Measurements from ENCODE around the gene FGD6. TPM values are rescaled to one million over a fixed set of nuclear protein-coding genes. Genes with fewer than 3 reads are reported as not detected.
"Not testable (repeated sequence)": the region's sequence is repeated elsewhere in the genome, so short reads cannot be mapped to it uniquely, and the experiment has no call there.

FGD6 gene
- polyA plus RNA-seq, 1 donor = 3.4 TPM

DNA sequence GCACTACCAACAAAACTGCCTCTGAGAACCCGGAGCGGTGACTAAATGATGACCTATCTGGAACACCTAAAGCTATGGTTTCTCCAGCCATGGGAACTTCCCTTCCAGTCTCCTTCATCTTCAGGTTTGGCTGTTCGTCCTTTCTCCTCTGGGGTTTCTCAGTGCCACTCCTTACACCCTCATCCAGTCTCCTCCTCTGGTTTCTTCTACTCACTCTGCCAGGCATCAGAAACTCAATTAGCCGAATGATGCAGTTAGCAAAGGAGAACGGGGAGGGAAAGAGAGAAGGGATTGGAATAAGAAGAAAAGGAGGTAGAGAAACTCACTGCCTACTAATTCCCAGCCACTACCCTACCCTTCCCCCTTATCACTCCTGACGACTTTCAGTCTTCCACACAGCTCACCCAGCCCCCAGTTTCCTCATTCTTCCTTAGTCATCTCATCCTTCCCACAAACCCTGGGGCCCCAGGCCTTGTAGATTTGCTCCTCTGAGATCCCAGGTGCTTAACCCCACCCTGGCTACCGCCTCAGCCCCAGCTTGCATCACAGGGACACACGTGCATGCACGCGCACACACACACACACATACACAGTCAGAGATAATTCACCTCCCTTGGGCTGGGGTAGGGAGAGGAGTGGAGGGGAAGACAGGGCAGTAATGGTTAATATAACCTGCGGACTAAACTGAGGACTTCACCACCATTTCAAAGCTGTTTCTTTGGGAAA is 13.0 kb downstream of the FGD6 start:
- DNase-seq = no peak

GRCh38 chr12:95203487-95204030 is 13.7 kb downstream of the FGD6 start:
- no peak for DNase-seq

GRCh38 chr12:95202691-95203486 is 14.4 kb downstream of the FGD6 start:
- DNase-seq = no peak

DNA sequence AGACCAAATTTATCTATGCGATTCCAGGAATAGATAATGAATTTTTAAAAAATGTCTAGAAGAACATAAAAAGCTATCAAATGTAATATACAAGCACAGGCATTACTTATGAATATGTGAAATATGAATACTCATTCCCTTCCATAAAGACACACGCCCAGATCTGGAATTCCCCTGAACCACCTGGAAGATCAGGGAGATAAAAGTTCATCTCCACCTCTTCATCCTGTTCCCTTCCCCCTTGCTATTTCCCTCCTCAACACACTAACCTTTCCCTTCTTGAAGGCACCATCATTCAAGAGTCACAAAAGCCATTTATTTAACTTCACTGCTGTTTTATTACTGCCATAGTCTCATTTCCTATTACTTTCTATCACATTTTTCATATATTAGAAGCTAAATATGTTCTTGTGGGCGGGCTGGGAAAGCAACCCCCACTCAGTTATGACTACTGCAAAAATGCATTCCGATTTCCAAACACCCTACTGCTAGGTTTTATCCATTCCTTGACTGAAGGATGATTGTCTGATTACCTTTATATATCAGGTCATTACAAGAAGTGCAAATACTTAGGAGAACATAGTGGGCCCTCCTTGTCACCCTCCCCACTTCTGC is 16.1 kb downstream of the FGD6 start:
- DNase-seq = no peak

DNA sequence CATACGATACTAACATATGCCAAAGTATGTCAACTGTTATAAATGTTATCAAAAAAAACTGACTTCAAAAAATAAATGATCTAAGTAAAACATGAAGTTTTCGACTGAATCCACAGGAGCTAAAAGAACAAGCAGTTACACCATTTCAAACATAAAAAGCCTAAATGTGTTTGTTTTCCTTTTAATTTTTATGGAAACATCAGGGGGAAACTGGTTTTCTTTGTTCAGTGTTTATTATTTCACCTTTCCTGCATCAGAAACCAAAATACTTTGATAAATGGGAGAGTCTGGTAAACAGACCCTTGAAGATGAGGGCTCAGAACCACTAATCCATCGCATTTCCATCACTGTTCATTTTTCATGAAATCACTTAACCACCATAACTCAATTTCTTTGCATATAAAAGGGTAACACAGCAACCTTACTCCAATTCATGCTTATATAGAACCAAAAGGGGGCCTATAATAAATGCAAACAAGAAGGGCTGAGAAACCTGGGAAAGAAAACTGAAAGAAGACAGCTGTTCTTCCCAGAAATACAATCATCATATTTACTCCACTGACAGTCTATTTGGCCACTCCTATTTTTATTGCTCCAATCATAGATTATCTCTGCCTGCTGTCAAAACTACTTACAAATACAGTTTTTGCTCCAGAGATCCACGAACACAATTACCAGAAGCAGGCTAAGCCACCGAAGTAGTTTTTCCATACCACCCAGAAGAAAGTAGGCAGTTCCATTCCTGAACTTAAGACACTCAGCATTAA is 17.0 kb downstream of the FGD6 start:
- DNase-seq = no peak

GRCh38 chr12:95198914-95199313 is 18.4 kb downstream of the FGD6 start:
- no peak for DNase-seq

DNA sequence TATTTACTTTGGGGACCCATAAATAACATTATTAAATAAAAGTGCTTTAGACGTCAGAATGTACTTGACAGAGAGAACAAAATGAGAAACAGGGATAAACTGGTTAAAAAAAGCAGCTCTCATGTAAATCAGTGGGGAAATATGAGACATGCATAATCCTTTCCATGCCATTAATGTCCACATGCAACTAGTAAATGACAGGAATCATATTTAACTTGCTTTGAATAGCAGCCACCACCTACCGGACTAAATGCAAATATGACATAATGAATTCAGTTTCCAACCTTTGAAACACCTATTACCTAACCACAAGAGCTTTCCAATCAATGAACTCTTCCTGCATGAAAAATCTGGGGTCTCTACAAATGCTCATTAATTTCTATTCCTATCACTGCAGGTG is 19.6 kb downstream of the FGD6 start:
- DNase-seq = no peak

DNA sequence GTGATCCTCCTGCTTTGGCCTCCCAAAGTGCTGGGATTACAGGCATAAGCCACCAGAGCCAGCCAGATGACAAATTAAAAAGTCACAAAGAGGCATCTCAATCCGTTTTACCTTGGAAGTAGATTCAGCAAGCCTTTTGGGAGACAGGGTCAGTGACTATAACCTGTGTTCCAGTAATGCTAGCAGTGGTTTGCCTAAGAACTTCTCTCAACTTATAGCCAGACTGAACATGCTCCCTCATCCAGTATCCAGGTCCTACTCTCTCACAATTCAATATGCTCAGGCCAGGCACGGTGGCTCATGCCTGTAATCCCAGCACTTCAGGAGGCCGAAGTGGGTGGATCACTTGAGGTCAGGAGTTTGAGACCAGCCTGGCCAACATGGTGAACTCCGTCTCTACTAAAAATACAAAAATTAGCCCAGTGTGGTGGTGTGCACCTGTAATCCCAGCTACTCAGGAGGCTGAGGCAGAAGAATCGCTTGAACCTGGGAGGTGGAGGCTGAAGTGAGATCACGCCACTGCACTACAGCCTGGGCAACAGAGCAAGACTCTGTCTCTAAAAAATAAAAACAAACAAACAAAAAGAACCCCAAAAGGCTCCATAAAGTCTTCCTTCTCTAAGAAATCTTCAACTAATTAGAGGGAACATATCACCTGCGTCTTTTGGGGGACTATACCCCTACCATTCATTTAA is 20.2 kb downstream of the FGD6 start:
- DNase-seq = not testable (repeated sequence)

- no peak for DNase-seq
Measured at GRCh38 chr12:95195122-95195521, 22.1 kb downstream of the FGD6 start.

DNA sequence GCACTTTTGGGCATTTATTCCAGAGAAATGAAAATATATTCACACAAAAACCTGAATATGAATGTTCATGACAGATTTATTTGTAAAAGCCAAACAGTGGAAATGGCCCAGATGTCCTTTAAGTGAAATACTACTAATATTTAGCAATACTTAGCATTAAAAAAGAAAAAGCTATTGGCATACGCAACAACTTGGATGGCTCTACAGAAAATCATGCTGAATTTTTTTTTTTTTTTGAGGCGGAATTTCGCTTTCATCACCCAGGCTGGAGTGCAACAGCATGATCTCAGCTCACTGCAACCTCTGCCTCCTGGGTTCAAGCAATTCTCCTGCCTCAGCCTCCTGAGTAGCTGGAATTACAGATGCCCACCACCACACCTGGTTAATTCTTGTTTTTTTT is 24.1 kb downstream of the FGD6 start:
- no peak for DNase-seq

- no peak for DNase-seq
Measured at GRCh38 chr12:95192271-95192670, 25.0 kb downstream of the FGD6 start.

- DNase-seq = no peak
Measured at GRCh38 chr12:95191060-95191696, 26.1 kb downstream of the FGD6 start.

DNA sequence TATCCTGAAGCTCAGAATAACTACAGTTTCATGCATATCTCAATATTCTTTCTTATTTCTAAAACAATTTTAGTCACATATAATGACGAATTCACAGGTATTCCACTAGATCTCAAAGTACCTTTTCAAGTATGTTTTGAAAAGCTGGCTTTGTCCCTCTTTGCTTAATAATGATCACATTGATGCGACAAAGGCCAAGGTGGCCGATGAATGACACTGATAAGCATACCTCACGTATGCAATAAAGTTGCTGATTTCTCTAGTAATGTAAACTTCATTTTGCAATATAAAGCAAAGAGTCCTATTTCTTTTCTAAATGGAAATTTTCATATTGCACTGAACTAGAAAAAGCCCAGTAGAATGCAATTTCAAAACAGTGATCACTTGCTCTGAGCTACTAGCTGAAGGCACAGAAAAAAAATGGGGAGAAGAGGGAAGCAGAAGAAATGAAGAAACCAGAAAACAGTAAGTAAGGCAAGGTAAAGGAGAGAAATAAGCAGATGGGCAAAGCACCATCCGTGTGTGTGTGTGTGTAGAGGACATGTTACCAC is 29.3 kb downstream of the FGD6 start:
- no peak for DNase-seq

- no peak for DNase-seq
Measured at GRCh38 chr12:95185854-95186253, 31.4 kb downstream of the FGD6 start.

- no peak for DNase-seq
Measured at GRCh38 chr12:95185072-95185471, 32.2 kb downstream of the FGD6 start.

DNA sequence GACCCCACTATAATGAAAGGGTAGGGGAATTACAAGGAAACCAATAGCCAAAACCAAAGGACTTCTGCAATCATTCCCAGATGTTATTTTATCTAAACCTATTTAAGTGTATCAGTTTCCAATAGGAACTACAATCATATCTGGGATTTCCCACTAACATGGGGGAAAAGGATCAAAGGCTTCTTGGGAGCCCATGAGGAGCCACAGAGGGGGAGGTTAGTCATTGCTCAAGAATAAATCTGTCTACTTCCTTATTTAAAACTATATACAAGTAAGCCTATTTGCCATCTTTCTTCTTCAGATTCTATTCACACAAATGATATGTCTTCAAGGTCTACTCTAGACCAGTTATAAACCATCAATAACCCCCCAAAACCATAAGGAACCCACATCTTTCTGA is 33.1 kb downstream of the FGD6 start:
- DNase-seq = no peak

- no peak for DNase-seq
Measured at GRCh38 chr12:95182868-95183415, 34.3 kb downstream of the FGD6 start.

GRCh38 chr12:95181103-95181502 is 36.2 kb downstream of the FGD6 start:
- no peak for DNase-seq

DNA sequence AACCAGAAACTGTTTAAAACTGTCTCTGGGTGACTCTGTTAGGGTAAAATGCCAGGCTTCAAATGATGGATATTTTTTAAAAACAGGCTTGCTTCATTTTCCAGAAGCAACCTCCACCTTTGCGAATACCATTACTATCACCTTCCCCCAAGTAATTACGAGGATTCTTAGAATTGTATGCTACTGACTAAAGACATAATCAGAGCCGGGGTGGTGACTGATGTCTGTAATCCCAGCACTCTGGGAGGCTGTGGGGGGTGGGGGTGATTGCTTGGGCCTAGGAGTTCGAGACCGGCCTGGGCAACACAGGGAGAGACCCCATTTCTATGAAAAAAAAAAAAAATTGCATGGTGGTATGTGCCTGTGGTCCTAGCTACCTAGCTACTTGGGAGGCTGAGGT is 38.3 kb downstream of the FGD6 start:
- no peak for DNase-seq

DNA sequence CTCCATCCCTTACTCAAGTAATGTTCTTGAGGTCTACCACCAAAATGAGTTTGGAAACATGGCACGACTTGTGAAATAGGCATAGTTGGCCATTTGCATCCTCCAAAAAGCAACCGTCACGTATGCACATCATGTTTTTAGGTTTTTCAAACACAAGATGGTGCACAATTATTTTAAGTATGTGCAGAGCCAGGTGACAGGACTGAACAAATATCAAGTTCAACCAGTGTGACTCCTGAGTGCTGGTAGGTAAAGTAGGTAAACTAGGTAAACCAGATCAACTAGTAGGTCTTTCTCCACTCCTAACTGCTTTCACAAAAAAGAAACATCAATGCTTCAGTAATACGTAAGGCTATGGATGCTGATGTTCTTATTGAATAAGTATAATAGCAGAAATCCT is 39.1 kb downstream of the FGD6 start:
- no peak for DNase-seq
